SK-N-SH treated with all-trans-retinoic acid at 6 μM for 48 hours (cell line): ENCODE results near the gene CCDC158.
"Not testable (repeated sequence)": the region's sequence is repeated elsewhere in the genome, so short reads cannot be mapped to it uniquely, and the experiment has no call there.

Source experiments
- CREB5 ChIP-seq: fragments of 250-450 bp; sonication (Bioruptor Pico); IDR thresholded peaks from 2 replicates; pipeline ENCODE4 v1.5.1; 2020; ENCODE audit warnings: low read depth, mild to moderate bottlenecking, moderate library complexity
- OSR1 ChIP-seq: fragments of 250-450 bp; sonication (Bioruptor Pico); IDR thresholded peaks from 2 replicates; pipeline ENCODE4 v1.8.0; 2022; ENCODE audit warnings: moderate library complexity, mild to moderate bottlenecking, inconsistent platforms
- PATZ1 ChIP-seq: fragments of 250-450 bp; sonication (Bioruptor Pico); IDR thresholded peaks from 2 replicates; pipeline ENCODE4 v1.8.0; 2020; ENCODE audit warnings: mild to moderate bottlenecking, moderate library complexity, borderline replicate concordance
- PPARA ChIP-seq: fragments of 250-450 bp; sonication (Bioruptor Pico); IDR thresholded peaks from 2 replicates; pipeline ENCODE4 v1.5.0; 2020; ENCODE audit warnings: mild to moderate bottlenecking, borderline replicate concordance
- RARB ChIP-seq: fragments of 250-450 bp; sonication (Bioruptor Pico); IDR thresholded peaks from 2 replicates; pipeline ENCODE4 v1.8.0; 2021; ENCODE audit warnings: mild to moderate bottlenecking, moderate library complexity
- SNAI2 ChIP-seq: fragments of 250-450 bp; sonication (Bioruptor Pico); IDR thresholded peaks from 2 replicates; pipeline ENCODE4 v1.5.0; 2020; ENCODE audit warnings: mild to moderate bottlenecking, moderate library complexity
- ZFP30 ChIP-seq: fragments of 450-650 bp; formaldehyde crosslinking; IDR thresholded peaks from 2 replicates; pipeline ENCODE4 v1.5.0; 2022; ENCODE audit warnings: mild to moderate bottlenecking, moderate library complexity
- ZNF70 ChIP-seq: fragments of 450-650 bp; formaldehyde crosslinking; IDR thresholded peaks from 2 replicates; pipeline ENCODE4 v1.5.0; 2020; ENCODE audit warnings: mild to moderate bottlenecking, moderate library complexity
- ZNF8 ChIP-seq: fragments of 450-650 bp; formaldehyde crosslinking; IDR thresholded peaks from 2 replicates; pipeline ENCODE4 v1.5.0; 2020; ENCODE audit warnings: mild to moderate bottlenecking, moderate library complexity

- TF ChIP-seq PATZ1 (CRISPR knock-in tag); ZNF70 (CRISPR knock-in tag); SNAI2 (CRISPR knock-in tag); ZFP30 (CRISPR knock-in tag); CREB5 (CRISPR knock-in tag); OSR1 (CRISPR knock-in tag); RARB (CRISPR knock-in tag); ZNF8; PPARA (CRISPR knock-in tag): not testable (repeated sequence)
Measured at GRCh38 chr4:76423159-76423558, 2.2 kb upstream of the CCDC158 start.
